Osteocyte (in vitro differentiated cells): ENCODE measurements around the gene TMEM63A. TPM values are rescaled to one million over a fixed set of nuclear protein-coding genes. Genes with fewer than 3 reads are reported as not detected.

Source experiments
- DNase-seq: peaks from one replicate; pipeline ENCODE4 v3.0.0; 2021; ENCODE audit warnings: mixed read lengths; ENCODE audit not compliant: unreplicated experiment; ENCODE audit errors: extremely low spot score
- H3K27ac Mint-ChIP-seq: one replicate; pipeline ENCODE4 v1.8.0; 2021; ENCODE audit warnings: mild to moderate bottlenecking, mixed read lengths; ENCODE audit not compliant: unreplicated experiment
- H3K27me3 Mint-ChIP-seq: one replicate; pipeline ENCODE4 v1.8.0; 2021; ENCODE audit warnings: mixed read lengths; ENCODE audit not compliant: unreplicated experiment
- H3K36me3 Mint-ChIP-seq: one replicate; pipeline ENCODE4 v1.8.0; 2021; ENCODE audit warnings: mixed read lengths; ENCODE audit not compliant: unreplicated experiment
- H3K4me1 Mint-ChIP-seq: one replicate; pipeline ENCODE4 v1.8.0; 2021; ENCODE audit warnings: mixed read lengths; ENCODE audit not compliant: unreplicated experiment
- H3K4me3 Mint-ChIP-seq: one replicate; pipeline ENCODE4 v1.8.0; 2021; ENCODE audit warnings: mild to moderate bottlenecking, moderate library complexity, mixed read lengths; ENCODE audit not compliant: unreplicated experiment
- H3K9me3 Mint-ChIP-seq: one replicate; pipeline ENCODE4 v1.8.0; 2021; ENCODE audit warnings: mixed read lengths; ENCODE audit not compliant: unreplicated experiment
- total RNA-seq: library from RNA; stranded (reverse); gene quantifications from 2 replicates; pipeline ENCODE4 v1.2.1, GENCODE V29; 2021
- TF ChIP-seq, protein P1 (sequence below): fragments of 200-600 bp; sonication (generic); IDR thresholded peaks from 2 replicates; pipeline ENCODE4 v1.5.0; 2021; ENCODE audit warnings: antibody characterized with exemption, mild to moderate bottlenecking, moderate library complexity

Gene TMEM63A
- total RNA-seq, 1 donor from 2014 or later, result 54.8 TPM

DNA sequence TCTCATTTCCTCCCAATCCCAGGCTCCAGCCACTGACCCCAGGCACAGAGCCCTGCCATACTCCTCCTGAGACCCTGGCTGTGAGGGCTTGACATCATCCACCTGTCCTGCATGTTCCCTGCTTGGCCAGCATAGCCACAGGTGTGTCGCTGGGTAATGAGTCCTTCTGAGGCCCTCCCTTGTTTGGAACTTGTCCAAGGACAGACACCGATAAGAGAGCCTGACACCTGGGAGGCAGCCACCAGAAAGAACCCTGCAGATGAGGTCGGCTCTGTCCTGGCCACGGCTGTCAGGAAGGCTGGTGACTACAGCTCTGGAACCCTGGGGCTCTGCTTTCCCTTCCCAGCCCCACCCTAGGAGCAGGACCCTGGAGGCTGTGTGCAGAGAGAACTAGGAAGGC, 34.6 kb downstream of the TMEM63A start:
- DNase-seq, result no peak
- H3K36me3 Mint-ChIP-seq, result peaks cover 7% of the 10 kb centered on the region

DNA sequence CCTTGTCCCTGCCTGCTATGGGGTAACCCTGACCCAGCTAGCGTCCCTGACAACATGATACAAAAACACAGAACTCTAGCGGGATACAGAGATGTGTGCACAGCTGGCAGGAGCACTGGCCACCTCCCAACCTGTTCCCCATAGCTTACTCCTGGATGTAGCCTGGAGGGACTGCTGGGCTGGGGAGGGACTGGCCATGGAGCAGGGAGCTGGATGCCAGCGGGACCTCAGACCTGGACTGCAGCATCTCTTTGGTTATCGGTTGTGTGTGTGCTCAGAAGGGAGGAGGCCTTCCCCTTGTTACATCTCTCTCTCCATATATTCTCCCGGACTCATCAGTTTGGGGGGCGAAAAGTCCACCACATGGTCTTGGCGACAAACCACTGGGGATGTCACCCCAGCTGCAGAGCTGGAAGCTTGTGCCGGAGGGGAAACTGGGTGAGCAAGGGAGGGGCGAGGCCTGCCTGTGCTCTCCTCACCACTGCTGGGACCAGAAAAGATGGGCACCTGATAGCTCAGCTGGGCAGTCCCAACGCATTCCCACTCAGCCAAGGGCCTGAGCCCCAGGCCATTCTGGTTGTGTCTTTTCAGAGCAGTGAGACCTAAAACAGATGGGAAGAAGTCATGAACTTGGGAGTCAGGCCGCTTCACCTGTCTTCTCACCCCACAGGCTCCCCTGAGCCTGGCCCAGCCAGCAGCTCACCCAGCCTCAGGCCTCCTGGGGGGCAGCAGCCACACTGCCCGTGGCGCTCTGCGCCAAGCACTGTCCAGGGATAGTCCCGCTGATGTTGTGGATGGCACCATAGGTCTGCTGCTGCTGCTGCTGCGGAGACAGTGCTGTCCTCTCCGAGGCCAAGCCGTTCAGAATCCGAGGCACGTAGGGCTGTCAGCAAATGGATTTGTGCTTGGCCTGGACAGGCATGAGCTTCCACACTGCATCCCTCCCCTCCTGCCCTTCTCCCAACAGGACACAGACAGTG, 35.6 kb downstream of the TMEM63A start:
- Mint-ChIP-seq H3K9me3 (no peaks in the 10 kb centered on the region), H3K4me1 (peaks cover 5% of the 10 kb centered on the region), H3K27me3 (no peaks in the 10 kb centered on the region), H3K27ac (no peak overlapping the region), H3K36me3 (peaks cover 4% of the 10 kb centered on the region), H3K4me3 (no peak overlapping the region)
- DNase-seq, result no peak
- TF ChIP-seq, protein P1, sequence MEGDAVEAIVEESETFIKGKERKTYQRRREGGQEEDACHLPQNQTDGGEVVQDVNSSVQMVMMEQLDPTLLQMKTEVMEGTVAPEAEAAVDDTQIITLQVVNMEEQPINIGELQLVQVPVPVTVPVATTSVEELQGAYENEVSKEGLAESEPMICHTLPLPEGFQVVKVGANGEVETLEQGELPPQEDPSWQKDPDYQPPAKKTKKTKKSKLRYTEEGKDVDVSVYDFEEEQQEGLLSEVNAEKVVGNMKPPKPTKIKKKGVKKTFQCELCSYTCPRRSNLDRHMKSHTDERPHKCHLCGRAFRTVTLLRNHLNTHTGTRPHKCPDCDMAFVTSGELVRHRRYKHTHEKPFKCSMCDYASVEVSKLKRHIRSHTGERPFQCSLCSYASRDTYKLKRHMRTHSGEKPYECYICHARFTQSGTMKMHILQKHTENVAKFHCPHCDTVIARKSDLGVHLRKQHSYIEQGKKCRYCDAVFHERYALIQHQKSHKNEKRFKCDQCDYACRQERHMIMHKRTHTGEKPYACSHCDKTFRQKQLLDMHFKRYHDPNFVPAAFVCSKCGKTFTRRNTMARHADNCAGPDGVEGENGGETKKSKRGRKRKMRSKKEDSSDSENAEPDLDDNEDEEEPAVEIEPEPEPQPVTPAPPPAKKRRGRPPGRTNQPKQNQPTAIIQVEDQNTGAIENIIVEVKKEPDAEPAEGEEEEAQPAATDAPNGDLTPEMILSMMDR, result no peak

More for the DNA sequence above, 34.6 kb downstream of the TMEM63A start:
- H3K27me3 Mint-ChIP-seq, result no peaks in the 10 kb centered on the region
- no peak overlapping the region for H3K4me3 Mint-ChIP-seq
- H3K9me3 Mint-ChIP-seq, result no peaks in the 10 kb centered on the region
- TF ChIP-seq, protein P1, result no peak
- no peak overlapping the region for H3K27ac Mint-ChIP-seq
- H3K4me1 Mint-ChIP-seq, result peaks cover 5% of the 10 kb centered on the region

DNA sequence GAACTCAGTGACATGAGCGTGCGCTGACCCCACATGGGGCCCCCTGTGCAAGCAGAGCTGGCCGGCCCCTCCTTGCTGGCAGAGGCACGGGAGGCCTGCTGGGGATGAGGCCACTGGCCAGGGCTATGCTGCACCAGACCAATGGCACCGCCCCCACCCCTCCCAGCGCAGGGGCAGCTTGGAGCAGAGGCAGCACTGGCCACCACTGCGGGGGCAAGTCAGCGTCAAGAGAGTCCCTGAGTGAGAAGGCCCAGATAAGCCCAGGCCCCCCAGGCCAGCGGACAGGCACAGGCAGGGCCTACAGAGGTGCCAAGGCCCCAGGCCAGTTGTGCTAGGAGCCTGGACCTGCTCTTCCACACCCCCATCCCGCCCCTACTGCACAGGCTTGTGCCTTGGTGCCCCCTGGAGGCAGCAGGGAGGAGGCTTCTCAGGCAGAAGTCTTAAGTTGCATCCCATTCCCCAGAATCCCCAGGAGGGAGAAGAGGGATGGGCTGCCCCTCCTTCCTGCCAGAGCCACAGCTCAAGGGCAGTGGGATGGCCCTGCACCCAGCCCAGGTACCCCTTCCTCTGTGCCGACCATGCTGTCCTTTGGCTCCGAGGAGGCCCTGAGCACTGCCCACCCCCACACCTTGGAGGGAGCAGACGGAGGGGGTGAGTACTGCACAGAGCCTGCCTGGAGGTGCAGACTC, 36.5 kb downstream of the TMEM63A start:
- Mint-ChIP-seq H3K4me1 (peaks cover 5% of the 10 kb centered on the region), H3K9me3 (no peaks in the 10 kb centered on the region), H3K27ac (peak overlapping the region; percentile 62), H3K36me3 (peaks cover 3% of the 10 kb centered on the region), H3K4me3 (no peak overlapping the region), H3K27me3 (no peaks in the 10 kb centered on the region)
- peak; percentile 90 for DNase-seq
- TF ChIP-seq, protein P1, result peak; percentile 80

DNA sequence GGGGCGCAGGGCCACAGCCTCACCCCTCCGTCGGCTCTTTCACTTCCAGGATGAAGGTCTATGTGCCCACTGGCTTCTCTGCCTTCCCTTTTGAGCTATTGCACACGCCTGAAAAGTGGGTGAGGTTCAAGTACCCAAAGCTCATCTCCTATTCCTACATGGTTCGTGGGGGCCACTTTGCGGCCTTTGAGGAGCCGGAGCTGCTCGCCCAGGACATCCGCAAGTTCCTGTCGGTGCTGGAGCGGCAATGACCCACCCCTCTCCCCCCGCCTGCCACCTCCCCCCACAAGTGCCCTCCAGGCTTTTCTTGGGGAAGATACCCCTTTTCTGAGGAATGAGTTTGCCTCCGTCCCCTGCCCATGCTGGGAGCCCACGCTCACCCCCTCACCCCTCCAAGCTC, 37.1 kb downstream of the TMEM63A start:
- no peaks in the 10 kb centered on the region for H3K9me3 Mint-ChIP-seq
- H3K27me3 Mint-ChIP-seq, result no peaks in the 10 kb centered on the region
- peaks cover 5% of the 10 kb centered on the region for H3K4me1 Mint-ChIP-seq
- DNase-seq, result no peak
- peaks cover 3% of the 10 kb centered on the region for H3K36me3 Mint-ChIP-seq
- TF ChIP-seq, protein P1, result no peak
- H3K27ac Mint-ChIP-seq, result peak overlapping the region; percentile 62
- H3K4me3 Mint-ChIP-seq, result no peak overlapping the region
